Germinal center (tissue), 1 donor: Measurements from ENCODE around the gene COL24A1.

Source experiments
- DNase-seq: peaks from one replicate; pipeline ENCODE4 v3.0.0; 2012; ENCODE audit warnings: mixed read lengths, low spot score

Gene COL24A1

DNA sequence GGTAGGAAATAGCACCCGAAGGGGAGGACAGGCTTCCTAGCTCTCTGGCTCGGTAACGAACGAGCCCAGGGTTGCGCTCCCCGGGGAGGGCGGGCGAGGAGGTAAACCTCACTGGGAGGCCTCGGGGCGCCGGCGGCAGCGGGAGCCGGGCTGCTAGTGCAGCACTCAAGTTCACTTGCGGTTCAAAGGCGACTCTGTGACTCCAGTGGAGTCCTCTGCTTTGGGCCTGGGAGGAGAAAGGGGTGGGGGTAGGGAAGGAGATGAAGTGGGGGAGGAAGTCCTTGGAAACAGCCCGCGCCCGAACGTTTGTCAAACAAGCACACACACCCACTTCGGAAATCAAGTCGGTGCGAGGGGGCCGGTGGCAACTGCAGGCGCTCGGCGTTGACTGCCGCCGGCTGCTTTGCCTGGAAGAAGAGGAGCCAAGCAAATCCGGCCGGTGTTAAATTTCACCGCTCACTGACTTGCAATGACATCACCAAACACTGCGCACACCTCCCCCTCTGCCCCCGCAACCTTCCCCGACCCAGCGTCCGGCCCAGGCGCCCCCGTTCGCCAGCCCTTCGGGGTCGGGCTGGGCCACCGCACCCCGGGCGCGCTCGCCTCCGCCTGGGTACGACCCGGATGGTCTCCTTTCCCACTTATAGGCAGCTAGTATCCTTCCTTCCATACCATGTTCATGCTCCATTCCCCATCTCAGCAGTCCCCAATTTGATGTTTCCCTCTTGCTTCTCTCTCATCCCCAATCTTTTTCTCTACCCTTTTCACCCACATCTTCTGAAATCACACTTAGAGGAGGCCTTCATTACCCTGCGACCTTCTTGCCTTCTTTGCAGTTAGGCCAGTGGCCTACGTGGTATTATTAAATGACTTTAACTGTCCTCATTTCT is at the start of gene COL24A1:
Gene COL24A1 (minus strand): TSS at position 207 of the 890 bp plus-strand sequence. CDS start 376 bp downstream, outside the sequence.
- peak; percentile 6 for DNase-seq

DNA sequence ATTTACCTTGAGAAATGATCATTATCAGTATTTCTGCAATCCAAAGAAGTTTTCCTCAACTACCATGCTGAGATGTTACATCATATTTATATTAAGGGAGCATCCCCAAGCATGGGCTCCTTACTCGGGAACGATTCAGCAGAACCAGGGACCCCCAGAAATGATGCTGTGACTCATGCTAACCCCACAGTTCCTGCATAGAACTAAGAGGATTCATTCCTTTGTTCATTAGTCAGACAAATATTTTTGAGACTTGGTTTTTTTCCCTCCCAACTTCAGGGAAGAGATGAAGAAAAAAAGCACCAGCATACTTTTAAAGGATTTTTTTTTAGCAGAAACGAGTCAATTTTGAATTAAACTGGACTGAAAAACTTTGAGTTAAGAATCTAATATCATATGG is 49.2 kb upstream of the COL24A1 start:
- no peak for DNase-seq

DNA sequence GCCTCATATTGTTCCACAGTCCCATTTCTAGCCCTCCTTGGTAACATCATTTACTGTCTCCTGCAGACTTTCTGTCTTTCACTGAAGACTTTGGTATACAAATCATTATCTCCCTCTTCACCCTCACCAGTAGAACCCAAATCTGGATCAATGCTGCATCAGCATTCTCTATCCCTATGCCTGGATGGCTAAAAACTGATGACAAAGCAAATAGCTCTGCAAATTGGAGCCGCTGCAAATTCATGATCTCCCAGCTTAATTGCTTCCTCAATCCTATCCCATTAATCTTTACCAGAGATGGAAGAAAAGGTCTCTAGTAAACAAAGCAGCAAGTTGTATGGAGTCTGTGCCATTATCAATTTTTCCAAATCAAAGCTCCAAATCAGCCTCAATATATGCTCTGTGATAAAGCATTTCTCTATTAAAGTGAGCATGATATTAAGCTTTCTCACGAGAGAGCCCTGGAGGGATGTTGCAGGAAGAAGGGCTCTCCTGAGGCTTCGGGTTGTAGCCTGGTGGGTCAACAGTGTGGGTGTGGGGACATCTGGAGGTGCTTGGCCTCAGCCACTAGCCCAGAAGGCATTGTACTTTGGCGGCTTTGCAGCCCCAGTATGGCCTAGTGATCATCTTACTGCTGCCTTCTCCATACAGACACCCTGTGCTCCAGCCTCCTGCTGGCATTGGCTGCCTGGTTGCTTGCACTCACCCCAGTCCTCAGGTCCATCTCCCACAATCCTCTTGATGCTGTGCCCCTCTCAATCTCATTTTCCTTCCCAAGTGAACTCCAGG is 46.2 kb upstream of the COL24A1 start:
- no peak for DNase-seq

DNA sequence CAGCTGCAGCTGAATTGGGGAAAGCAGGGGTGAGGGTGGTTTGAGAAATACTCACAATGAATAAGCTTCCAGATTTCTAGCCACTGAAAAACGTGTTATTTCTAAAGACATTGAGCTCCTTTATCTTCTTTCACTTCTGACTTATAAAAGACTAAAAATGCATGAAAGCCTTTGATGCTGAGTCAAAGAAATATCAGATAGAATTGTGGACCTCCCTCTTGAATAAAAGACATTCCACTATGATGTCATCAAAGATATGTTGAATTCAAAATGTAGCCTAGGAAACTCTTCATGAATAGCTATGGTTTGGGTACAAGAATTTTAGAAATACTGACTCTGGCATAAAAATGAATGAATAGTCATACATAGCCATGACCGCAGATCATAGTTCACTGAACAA is 44.7 kb upstream of the COL24A1 start:
- DNase-seq = no peak

DNA sequence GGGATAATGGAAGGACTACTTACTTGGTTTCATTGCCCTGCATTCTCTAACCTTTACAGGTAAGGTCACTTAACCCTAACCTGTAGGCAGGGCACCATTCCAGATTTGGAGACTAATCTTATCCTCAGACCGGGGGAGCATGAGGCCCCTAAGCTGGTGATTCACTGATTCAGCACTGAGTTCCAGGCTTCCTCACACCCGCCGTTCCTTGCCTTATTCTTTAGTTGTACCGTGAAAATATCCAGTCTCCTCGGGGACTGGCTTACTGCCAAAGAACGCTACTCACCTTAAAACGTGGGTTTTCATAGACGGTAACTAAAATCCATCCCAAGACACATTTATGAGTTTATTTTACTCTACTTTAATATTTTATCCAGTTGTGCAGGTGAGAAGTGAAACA is 44.3 kb upstream of the COL24A1 start:
- DNase-seq = no peak

DNA sequence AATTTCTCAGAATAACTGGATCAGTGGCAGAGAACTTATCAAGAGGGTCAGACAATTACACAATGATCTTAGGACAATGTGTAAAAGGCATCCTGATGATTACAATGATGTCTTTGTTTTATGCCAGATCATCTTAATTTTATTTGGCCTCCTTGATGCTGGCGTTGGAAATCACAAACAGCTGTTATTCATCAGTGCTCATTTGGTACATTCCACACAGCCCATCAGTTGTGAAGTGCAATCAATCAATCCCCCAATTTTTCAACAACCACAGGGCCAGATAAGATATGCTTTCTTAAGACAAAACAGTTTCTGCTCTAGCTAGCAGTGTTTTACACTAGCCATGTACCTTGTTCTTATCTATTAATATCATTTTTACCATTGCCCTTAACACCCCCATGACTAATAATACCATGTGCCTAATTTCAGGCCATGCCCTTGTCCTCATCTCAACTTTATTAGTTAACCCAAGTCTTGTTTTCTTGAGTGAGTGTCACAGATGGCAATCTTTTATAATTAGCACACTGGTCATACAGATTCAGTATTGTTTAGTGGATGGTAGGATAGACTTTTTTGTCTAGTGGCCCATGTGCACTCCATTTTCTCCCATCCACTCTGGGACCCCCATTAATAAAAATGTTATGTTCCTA is 40.8 kb upstream of the COL24A1 start:
- DNase-seq = no peak

DNA sequence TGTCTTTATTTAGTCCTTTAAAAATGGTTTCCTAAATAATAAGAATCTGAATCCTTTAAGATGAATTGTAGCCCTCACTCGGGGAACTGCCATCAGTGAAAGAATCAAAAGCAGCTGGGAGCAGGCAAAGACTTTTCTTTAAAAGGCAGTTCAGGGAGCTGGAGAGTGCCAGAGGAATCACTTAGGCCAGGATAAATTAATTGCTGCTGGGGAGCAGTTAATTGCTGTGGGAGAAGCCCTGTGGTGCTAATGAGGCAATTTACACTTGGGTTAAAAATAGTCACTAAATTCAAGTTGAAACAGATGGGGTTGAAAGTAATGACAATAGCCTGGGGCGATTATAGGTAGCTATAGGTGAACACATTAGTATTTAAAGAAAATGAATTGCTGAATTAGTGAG is 38.7 kb upstream of the COL24A1 start:
- DNase-seq = no peak

- DNase-seq = no peak
These were observed 38.0 kb upstream of the COL24A1 start for GRCh38 chr1:86194491-86195034.

DNA sequence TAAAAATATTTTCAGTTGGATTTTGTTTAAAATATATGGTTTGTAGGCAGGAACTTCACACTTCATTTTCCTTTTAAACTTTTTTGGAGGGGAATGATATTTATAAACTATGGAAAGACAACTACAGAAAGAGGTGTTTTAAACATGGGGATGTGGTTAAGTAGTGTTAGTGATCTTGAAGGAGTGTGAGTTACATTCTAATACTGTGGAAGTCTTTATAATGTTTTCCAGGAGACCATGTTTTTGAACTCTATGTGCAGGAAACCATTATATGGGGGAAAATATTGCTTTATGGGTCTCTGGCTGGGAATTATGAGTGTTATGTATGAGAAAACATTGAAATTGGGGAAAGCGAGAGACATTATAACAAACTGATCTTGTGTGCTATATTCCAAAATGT is 35.8 kb upstream of the COL24A1 start:
- DNase-seq = no peak

GRCh38 chr1:86191958-86192357 is 35.4 kb upstream of the COL24A1 start:
- DNase-seq = no peak

DNA sequence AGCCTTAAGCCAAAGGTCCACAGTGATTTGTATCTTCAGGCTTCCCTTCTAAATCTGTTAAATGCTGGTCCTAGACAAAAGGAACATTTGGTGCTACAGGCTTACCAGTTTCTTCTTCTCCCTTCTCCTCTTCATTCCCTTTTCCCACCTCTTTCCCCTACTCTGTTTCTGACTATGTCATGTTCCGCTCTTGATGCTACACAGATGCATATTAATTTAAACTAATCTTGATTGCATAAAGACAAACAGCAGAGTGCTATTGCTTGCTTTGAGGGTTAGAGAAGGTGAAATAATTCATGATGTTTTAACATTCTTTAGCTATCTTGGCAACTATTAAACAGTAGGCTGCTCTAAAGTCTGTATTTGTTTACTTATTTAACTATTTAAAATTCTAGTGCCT is 34.3 kb upstream of the COL24A1 start:
- DNase-seq = no peak

DNA sequence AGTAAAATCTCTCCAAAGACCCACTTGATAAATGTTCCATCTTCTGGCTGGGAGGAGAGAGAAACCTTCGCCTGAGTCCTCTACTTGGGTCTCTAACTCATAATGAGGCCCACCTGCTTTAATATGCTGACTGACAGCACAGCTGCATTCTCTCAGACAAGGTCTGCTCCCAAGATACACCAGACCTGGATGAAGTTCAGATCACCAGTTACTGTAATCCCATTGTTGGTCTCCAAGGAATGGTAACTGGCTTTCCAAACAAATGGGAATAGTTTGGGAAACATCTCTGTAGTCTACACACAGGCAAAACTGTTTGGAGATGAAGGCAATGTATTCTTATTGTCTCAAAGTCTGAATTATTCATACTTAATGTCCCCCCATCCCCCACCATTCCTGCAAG is 27.9 kb upstream of the COL24A1 start:
- DNase-seq = no peak

DNA sequence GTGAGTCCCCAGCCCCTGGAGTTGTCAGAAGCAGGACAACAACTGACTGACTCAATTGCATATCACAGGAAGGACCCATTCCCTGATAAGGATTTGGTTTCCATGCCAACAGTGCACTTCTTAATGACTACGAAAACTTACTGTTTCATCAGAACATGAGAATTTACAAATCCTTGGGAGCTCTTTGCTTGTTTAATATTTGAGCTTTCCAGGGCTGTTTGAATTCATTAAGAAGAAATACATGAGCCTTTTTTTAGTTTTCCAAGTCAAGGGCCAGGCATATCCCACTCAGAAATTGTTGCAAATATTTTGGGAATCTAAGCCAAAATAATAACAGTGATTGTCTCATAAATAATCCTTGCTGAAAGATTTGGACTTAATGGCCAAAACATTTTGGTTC is 27.2 kb upstream of the COL24A1 start:
- no peak for DNase-seq

GRCh38 chr1:86176226-86176625 is 19.7 kb upstream of the COL24A1 start:
- DNase-seq = no peak

- DNase-seq = no peak
These were observed 19.2 kb upstream of the COL24A1 start for GRCh38 chr1:86175756-86176155.

DNA sequence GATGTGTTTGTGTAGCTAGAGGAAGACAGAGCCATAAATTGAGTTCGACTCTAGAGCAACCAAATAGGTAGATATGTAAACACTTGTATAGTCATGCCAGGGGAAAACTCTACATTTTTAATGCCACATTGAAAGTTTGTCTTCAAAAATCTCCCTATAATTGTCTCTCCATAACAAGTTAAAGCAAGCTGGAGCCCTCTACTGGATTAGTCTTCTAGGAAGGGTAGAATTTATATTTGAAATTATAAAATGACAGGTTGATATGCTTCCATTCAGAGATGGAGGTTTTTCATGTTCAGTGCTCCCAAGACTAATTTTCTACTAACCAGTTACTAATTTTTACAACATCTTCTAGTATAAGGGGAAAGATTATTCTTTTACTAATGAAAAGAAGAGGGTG is 13.1 kb upstream of the COL24A1 start:
- DNase-seq = no peak

DNA sequence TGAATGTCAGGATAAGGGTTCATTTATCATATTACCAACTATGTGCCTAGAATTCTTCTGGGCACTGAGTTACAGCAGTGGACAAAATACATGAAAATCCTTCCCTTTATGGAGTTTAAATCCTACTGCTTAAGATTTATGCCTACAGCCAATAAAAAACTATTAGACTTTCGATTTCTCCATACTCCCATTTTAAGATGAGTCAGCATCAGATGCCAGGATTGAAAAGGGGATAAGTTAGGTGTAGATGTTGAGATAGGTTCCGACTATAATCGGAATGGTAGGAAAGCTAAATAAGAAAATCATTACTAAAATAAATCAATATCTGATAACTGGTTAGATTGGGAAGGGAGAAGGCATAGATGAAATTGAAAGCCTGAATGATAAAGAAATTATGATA is 3.2 kb upstream of the COL24A1 start:
- DNase-seq = no peak

GRCh38 chr1:86155807-86156565 is 586 bp downstream of the COL24A1 start:
- no peak for DNase-seq

DNA sequence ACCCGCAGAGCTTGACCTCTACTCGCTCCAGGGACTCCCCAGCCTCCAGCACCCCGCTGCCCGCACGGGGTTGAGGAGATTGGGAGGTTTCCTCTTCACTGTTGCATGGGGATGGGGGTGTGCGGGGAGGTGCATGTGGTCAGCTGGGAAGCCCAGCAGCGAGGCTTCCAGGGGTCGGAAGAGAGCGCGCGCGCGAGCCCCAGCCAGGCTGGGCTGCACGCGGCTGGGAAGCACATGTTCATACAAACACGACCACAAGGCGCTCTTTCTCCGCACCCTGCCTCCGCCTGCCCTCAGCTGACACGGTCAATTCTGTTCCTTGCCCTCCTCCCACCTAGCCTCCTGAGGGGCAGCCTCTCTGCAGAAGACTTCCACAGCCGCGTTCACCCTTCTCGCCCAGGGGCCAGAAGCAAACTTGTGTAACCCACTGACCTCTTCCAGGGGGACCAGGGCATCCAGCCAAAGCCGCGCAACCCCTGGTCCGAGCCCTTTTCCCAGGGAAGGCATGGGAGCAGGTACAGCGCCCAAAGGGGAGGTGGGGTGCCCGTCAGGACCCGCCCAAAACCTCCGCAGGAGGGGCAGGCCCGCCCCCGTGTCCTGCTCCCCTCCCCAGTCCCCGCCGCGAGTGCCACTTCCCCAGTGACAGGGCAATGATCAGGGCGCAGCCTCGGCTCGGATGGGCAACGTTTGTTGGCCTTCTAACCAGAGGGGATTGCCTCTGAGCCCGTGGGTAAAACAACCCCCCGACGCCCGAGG is 1.3 kb downstream of the COL24A1 start:
- peak; percentile 1 for DNase-seq

DNA sequence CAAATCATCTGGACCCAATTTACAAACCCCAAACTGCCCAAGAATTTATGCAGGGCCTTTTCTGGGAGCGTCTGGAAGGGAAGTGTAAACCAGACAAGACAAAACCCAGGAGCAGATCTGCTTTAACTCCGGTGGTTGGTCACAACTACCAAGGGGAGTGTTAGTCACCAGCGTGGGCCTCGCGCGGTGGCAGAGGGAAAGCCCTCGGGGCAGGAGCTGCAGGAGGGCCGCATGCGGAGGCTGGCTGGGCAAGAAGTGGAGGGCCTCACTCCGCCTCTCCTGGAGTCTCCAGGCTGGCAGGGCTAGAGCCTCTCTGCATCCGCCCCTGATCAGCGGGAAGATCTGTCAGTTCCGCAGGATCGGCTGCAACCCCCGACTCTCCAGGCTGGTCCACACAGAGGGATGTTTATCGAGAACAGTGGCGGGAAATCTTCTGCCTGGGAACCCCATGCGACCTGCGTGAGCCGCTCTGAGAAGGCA is 2.0 kb downstream of the COL24A1 start:
- no peak for DNase-seq

DNA sequence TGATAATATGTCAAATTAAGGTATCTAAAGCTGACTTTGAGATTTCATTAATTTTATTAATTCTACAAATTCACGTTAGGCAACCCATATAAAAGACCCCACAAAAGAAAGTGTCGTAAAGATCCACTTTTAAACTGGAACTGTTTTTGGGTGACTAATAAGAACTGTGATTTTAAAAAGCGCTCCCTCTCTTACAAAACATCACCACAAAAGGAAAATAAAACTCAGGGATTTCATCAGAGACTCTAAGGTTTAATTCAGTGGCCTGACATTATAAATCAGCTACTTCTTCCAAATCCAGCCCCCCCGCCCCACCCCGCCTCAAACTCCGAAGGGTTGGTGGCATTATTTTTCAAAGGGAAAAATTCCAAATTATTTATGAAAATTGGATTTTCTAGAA is 2.7 kb downstream of the COL24A1 start:
- no peak for DNase-seq
